ENCODE data around the gene COL2A1. TPM values are rescaled to one million over a fixed set of nuclear protein-coding genes. Genes with fewer than 3 reads are reported as not detected.

The COL2A1 gene
- total RNA-seq (2014; rRNA removed; shearing (Covaris generic)) (not detected in 2 replicates), polyA plus RNA-seq (2016; fragmentation: Nextera tagmentation; extraction: Ambion mirVana) (not detected in 2 replicates)

DNA sequence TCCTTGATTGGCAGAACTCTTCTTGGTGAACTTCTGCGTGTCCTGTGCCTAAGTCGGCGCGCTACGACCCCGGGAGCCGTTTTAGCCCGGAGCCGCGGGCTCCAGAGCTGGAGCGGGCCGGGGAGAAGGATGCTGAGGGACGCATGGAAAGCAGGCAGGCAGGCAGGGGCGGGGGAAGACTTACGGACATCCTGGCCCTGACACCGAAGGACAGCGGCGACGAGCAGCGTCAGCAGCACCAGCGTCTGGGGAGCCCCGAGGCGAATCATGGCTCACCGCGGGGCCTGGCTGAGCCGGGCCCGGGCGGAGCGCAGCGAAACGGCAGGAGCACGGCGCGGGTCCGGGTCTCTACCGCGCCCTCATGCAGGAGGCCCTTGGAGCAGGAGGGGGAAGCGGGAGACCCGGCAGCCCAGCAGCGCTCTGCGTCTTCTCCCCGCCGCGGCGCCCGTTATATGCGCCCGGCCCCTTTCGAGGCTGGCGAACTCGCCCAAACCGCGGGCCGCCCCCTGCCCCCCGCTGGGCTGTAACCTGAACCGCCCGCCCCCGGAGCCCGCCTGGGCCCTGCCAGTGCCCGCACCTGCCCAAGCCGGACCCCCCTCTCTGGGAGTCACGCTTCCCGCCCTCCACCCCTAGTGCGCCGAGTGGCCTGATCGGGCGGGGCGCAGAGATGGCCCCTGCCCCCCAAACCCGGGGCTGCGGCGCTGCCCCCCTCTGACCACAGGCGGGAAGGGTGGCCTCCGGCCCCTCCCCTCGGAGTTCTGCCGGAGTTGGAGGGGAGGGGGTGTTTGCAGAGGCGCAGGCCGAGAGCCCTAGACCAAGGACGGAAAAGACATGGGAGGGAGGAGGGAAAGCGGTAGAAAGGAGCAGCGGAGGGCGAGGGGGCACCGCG, at the start of gene COL2A1:
COL2A1 (minus strand) TSS at position 424 of the 889 bp plus-strand sequence; CDS start at position 269, 155 bp downstream.
- H3K9ac ChIP-seq = no peak within 1 kb of the TSS
- H2AFZ ChIP-seq = peak within 1 kb of the TSS; percentile 52; the same call in 1 of the 2 replicates
- in situ Hi-C loops (cut with MboI) = no loop called here
- H3K79me2 ChIP-seq (ENCODE audit: insufficient read depth) = no peaks in the 10 kb centered on the region
- DNase-seq = peak; percentile 60
- H3K27me3 ChIP-seq (replicated peaks; ENCODE audit: insufficient read depth) = peaks cover 79% of the 10 kb centered on the region
- H3K27ac ChIP-seq = no peak within 1 kb of the TSS
- TF ChIP-seq EZH2 (IDR thresholded peaks at IDR 0.05; ENCODE audit: insufficient read depth, poor library complexity, severe bottlenecking) = peak; percentile 82
- TF ChIP-seq EZH2phosphoT487 (IDR thresholded peaks at IDR 0.05; ENCODE audit: insufficient read depth, low read depth) = 0 out of 2 replicates have a peak, but pooled peaks have one; percentile 15
- H3K9me2 ChIP-seq (ENCODE audit: insufficient read depth) = no peaks in the 10 kb centered on the region
- peak within 1 kb of the TSS; percentile 51; the same call in 1 of the 2 replicates for H3K4me3 ChIP-seq
- 2% methylated on average over 54 to 71 of the region's 83 CpGs for WGBS, 2 experiments (ENCODE audit: low coverage in 1 of 2, low lambda C conversion rate in 2 of 2, missing lambda C conversion rate in 2 of 2)
- no peaks in the 10 kb centered on the region for H3F3A ChIP-seq (ENCODE audit: insufficient read depth)
- no peaks in the 10 kb centered on the region for H3K36me3 ChIP-seq (ENCODE audit: low read depth)
- no peaks in the 10 kb centered on the region for H4K20me1 ChIP-seq (ENCODE audit: insufficient read depth)
- no peaks in the 10 kb centered on the region for H3K9me3 ChIP-seq (ENCODE audit: low read depth)
- peak within 1 kb of the TSS; percentile 61 for H3K4me2 ChIP-seq (ENCODE audit: unreplicated experiment)
- H3K4me1 ChIP-seq (ENCODE audit: insufficient read depth) = peaks cover 6% of the 10 kb centered on the region; the same call in 1 of the 2 replicates

DNA sequence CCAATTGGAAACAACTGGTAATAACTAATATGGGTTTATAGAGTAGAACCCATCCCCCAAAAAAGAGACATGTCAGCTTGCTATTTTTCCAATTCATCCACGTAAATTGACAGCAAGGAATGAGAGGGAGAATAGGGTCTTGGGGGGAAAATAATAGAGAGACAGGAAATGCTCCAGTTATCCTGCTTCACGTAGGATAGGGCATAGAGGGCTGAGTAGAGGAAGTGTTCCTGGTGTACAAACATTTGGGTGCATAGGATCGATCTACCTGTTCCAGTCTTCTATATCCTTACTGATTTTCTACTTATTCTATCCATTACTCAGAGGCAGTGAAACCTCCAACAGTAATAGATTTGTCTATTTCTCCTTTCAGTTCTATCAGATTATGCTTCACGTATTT, 49.6 kb upstream of the COL2A1 start:
- no peak overlapping the region for H3K9ac ChIP-seq
- TF ChIP-seq EZH2phosphoT487 (IDR thresholded peaks at IDR 0.05; ENCODE audit: insufficient read depth, low read depth) (no peak), EZH2 (IDR thresholded peaks at IDR 0.05; ENCODE audit: insufficient read depth, poor library complexity, severe bottlenecking) (no peak)
- no peaks in the 10 kb centered on the region for H3K4me1 ChIP-seq (ENCODE audit: insufficient read depth)
- H3K79me2 ChIP-seq (ENCODE audit: insufficient read depth) = no peaks in the 10 kb centered on the region
- no peak for DNase-seq
- 93 to 94% methylated on average over 4 of the region's 4 CpGs for WGBS, 2 experiments (ENCODE audit: low coverage in 1 of 2, low lambda C conversion rate in 2 of 2, missing lambda C conversion rate in 2 of 2)
- no peak overlapping the region for H3K4me3 ChIP-seq
- H3F3A ChIP-seq (ENCODE audit: insufficient read depth) = no peaks in the 10 kb centered on the region
- no peaks in the 10 kb centered on the region for H4K20me1 ChIP-seq (ENCODE audit: insufficient read depth)
- no peak overlapping the region for H3K4me2 ChIP-seq (ENCODE audit: unreplicated experiment)
- H3K36me3 ChIP-seq (ENCODE audit: low read depth) = peaks cover 9% of the 10 kb centered on the region
- H3K9me3 ChIP-seq (ENCODE audit: low read depth) = no peaks in the 10 kb centered on the region
- in situ Hi-C loops (cut with MboI) = no loop called here
- no peaks in the 10 kb centered on the region for H3K9me2 ChIP-seq (ENCODE audit: insufficient read depth)
- H3K27ac ChIP-seq = no peak overlapping the region
- no peaks in the 10 kb centered on the region for H3K27me3 ChIP-seq (replicated peaks; ENCODE audit: insufficient read depth)
- no peak overlapping the region for H2AFZ ChIP-seq

DNA sequence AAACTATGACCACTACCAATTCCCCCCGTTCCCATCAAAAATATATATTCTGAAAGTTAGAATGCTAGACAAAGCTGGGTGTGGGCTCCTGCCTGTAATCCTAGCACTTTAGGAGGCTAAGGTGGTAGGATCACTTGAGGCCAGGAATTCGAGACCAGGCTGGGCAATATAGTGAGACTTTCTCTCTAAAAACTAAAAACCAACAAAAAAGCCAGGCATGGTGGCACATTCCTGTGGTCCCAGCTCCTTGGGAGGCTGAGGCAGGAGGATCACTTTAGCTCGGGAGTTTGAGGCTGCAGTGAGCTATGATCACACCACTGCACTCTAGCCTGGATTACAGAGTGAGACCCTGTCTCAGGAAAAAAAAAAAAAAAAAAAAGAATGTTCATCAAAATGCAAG, 48.8 kb upstream of the COL2A1 start:
- no peak for DNase-seq
- Histone ChIP-seq H3K27ac (no peak overlapping the region), H3K36me3 (ENCODE audit: low read depth) (peaks cover 9% of the 10 kb centered on the region; the same call in 1 of the 2 replicates), H3K9me2 (ENCODE audit: insufficient read depth) (no peaks in the 10 kb centered on the region), H4K20me1 (ENCODE audit: insufficient read depth) (no peaks in the 10 kb centered on the region), H3F3A (ENCODE audit: insufficient read depth) (no peaks in the 10 kb centered on the region), H3K27me3 (replicated peaks; ENCODE audit: insufficient read depth) (no peaks in the 10 kb centered on the region), H3K79me2 (ENCODE audit: insufficient read depth) (no peaks in the 10 kb centered on the region), H3K9ac (no peak overlapping the region), H3K4me1 (ENCODE audit: insufficient read depth) (no peaks in the 10 kb centered on the region), H3K4me3 (no peak overlapping the region), H2AFZ (no peak overlapping the region), H3K4me2 (ENCODE audit: unreplicated experiment) (no peak overlapping the region), H3K9me3 (ENCODE audit: low read depth) (no peaks in the 10 kb centered on the region)
- 96 to 100% methylated on average over 3 of the region's 3 CpGs for WGBS, 2 experiments (ENCODE audit: low coverage in 1 of 2, low lambda C conversion rate in 2 of 2, missing lambda C conversion rate in 2 of 2)
- in situ Hi-C loops (cut with MboI) = no loop called here
- TF ChIP-seq EZH2 (IDR thresholded peaks at IDR 0.05; ENCODE audit: insufficient read depth, poor library complexity, severe bottlenecking) (no peak), EZH2phosphoT487 (IDR thresholded peaks at IDR 0.05; ENCODE audit: insufficient read depth, low read depth) (no peak)

DNA sequence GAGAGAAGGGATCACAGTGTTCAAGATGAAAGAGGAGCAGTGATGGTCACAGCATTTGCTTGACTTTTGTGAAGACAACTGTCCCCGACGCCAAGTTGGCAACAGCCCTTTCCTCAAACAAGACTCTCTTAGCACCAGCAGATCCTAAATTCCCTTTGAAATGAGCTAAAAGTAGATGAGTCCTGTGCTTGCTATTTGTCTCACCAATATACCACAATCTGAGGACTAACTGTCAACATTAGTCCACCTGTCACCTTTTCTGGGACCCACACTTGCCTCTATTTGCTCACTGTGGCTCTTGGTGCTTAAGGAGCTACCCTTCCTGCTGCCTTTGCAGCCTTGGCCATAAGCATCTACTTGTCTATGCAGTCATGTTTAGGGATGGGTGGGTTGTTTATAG, 47.4 kb upstream of the COL2A1 start:
- in situ Hi-C loops (cut with MboI) = no loop called here
- Histone ChIP-seq H3K9me2 (ENCODE audit: insufficient read depth) (no peaks in the 10 kb centered on the region), H3K4me1 (ENCODE audit: insufficient read depth) (no peaks in the 10 kb centered on the region), H4K20me1 (ENCODE audit: insufficient read depth) (no peaks in the 10 kb centered on the region), H2AFZ (no peak overlapping the region), H3K27me3 (replicated peaks; ENCODE audit: insufficient read depth) (no peaks in the 10 kb centered on the region), H3K9ac (no peak overlapping the region), H3K4me3 (no peak overlapping the region), H3K27ac (no peak overlapping the region), H3K79me2 (ENCODE audit: insufficient read depth) (no peaks in the 10 kb centered on the region), H3F3A (ENCODE audit: insufficient read depth) (no peaks in the 10 kb centered on the region), H3K36me3 (ENCODE audit: low read depth) (peaks cover 20% of the 10 kb centered on the region; the same call in 1 of the 2 replicates), H3K4me2 (ENCODE audit: unreplicated experiment) (no peak overlapping the region), H3K9me3 (ENCODE audit: low read depth) (no peaks in the 10 kb centered on the region)
- 98 to 100% methylated on average over 2 of the region's 2 CpGs for WGBS, 2 experiments (ENCODE audit: low coverage in 1 of 2, low lambda C conversion rate in 2 of 2, missing lambda C conversion rate in 2 of 2)
- TF ChIP-seq EZH2phosphoT487 (IDR thresholded peaks at IDR 0.05; ENCODE audit: insufficient read depth, low read depth) (no peak), EZH2 (IDR thresholded peaks at IDR 0.05; ENCODE audit: insufficient read depth, poor library complexity, severe bottlenecking) (no peak)
- no peak for DNase-seq
